Heart right ventricle (tissue), 16 donors: ENCODE data around the gene FAM120B. TPM values are rescaled to one million over a fixed set of nuclear protein-coding genes. Genes with fewer than 3 reads are reported as not detected.
A peak's percentile ranks its signal among the peaks of the same experiment; 100 is the strongest.

ENCODE experiments used
- ATAC-seq, 8 donors: fragments of 200-7000 bp; cut with Tn5 transposase; one replicate each; pipeline ENCODE4 v1.9.1; 2020; ENCODE audit warnings: mild to moderate bottlenecking in 8 of 8, moderate library complexity in 8 of 8, moderate number of reproducible peaks in 1 of 8
- DNase-seq, 2 donors: peaks; one replicate each; pipeline ENCODE4 v3.0.0-alpha.2; 2020
- H3K27ac ChIP-seq, 10 donors: fragments of 200-600 bp; sonication (generic) in 2 of 10; one replicate each; pipeline versions ENCODE4 v1.5.0 to v1.8.0; 2020 to 2022; ENCODE audit warnings: mild to moderate bottlenecking in 3 of 10
- H3K27me3 ChIP-seq, 7 donors: fragments of 200-600 bp; one replicate each; pipeline ENCODE4 v1.8.0; 2021 to 2022; ENCODE audit warnings: mild to moderate bottlenecking in 2 of 7
- H3K36me3 ChIP-seq, 9 donors: fragments of 200-600 bp; sonication (generic) in 1 of 9; one replicate each; pipeline versions ENCODE4 v1.5.0 to v1.8.0; 2020 to 2022; ENCODE audit warnings: mild to moderate bottlenecking in 2 of 9
- H3K4me1 ChIP-seq, 9 donors: fragments of 200-600 bp; sonication (generic) in 1 of 9; one replicate each; pipeline versions ENCODE4 v1.5.0 to v1.8.0; 2020 to 2022; ENCODE audit warnings: mild to moderate bottlenecking in 4 of 9
- H3K4me3 ChIP-seq, 10 donors: fragments of 200-600 bp; sonication (generic) in 2 of 10; one replicate each; pipeline versions ENCODE4 v1.5.0 to v1.8.0; 2020 to 2022; ENCODE audit warnings: mild to moderate bottlenecking in 7 of 10, moderate library complexity in 2 of 10
- H3K9me3 ChIP-seq, 11 donors: fragments of 200-600 bp in 10 of 11; sonication (generic) in 2 of 11; one replicate each; pipeline versions ENCODE4 v1.5.0 to v1.8.0; 2013 to 2022; ENCODE audit warnings: mild to moderate bottlenecking in 2 of 11, control low read depth in 1 of 11, moderate library complexity in 1 of 11
- WGBS, 2 donors: extraction: QIAGEN DNeasy Blood & Tissue Kit; methylation state at CpG; one replicate each; pipeline ENCODE4 v1.1.7; 2013; ENCODE audit warnings: inconsistent platforms in 1 of 2; 5-methylcytosine and 5-hydroxymethylcytosine counted together
- intact Hi-C, 10 donors: fragments of 100-400 bp; cut with DNase I; formaldehyde crosslinking; loops; one replicate each; pipeline versions ENCODE4 v1.11.1 to v1.14.2; 2022
- polyA plus RNA-seq, 2 donors: library from polyadenylated mRNA; stranded (reverse); fragments of 200-250 nt; gene quantifications; one replicate each; pipeline ENCODE4 v1.2.3, GENCODE V29; 2013
- total RNA-seq, 10 donors: library from RNA; stranded (reverse); fragmentation: NEBNext Ultra II Directional in 3 of 10; extraction: Animal tissue kit (Norgen Biotek cat#: 25700) in 3 of 10; gene quantifications; one replicate each; pipeline versions ENCODE4 v1.2.1 to v1.2.4, GENCODE V29; 2021 to 2023
- TF ChIP-seq, protein P1 (sequence below), 9 donors: fragments of 200-600 bp; sonication (generic) in 2 of 9; IDR thresholded peaks; one replicate each; pipeline versions ENCODE4 v1.5.0 to v1.8.0; 2021 to 2022; ENCODE audit warnings: antibody characterized with exemption in 9 of 9, mild to moderate bottlenecking in 5 of 9, moderate library complexity in 1 of 9
- donor health status: Arrhythmogenic right ventricular cardiomyopathy.
- donor health status: ischemic (EF 13 %, LVEDD 7.1; RV severe dilation, severe dysfunction).
- donor health status: healthy with polysubstance abuse.
- donor health status: DM: no; HTN: yes; CAD: no.
- donor health status: DM: no; HTN: no; CAD: no.
- donor health status: ischemic (EF 25% LVEDD 6.9; RV normal size, moderate dysfunction).
- donor health status: ischemic (EF 25% LVEDD 5.7; RV mildly dilated, moderate dysfunction).
- donor health status: healthy.
- donor health status: DM: yes; HTN: yes; CAD: no.
- donor health status: Ischemic cardiomyopathy.
- donor health status: ischemic (EF 35%, LVEDD 5.7; RV mildly dilated, moderate dysfunction).
- donor health status: nonischemic (EF 11% LVEDD 7.7; RV severe dilation, severe dysfunction).
- donor health status: DM: yes; HTN: yes; CAD: no.
- donor health status: PGD.
- donor health status: ischemic (EF 29% LVEDD 5.4; RV normal size, mild dysfunction).
- donor health status: nonischemic (EF 23%, LVEDD 6.1; RV moderate dilation, normal function).

FAM120B gene
- total and polyA plus RNA-seq, 12 donors, result 7.7 to 31.0 (median 23.9) TPM

DNA sequence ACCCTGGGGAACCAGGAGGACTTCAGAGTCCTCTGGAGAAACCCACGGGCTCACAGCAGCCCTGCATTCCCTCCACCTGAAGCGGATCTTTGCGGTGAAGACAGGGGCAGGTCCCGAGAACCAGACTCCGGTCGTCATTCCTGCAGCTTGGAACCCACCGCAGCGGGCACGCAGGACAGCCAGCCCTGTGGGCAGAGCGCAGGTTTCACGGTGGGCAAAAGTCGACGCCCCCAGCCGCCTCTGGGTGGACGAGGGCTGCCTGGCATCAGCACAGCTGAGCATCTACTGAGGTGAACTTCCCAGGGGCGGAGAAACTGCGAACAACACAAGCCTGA lies 128.2 kb downstream of the FAM120B start:
- WGBS, 2 donors, result 83 to 85% methylated on average over 17 of the region's 17 CpGs

DNA sequence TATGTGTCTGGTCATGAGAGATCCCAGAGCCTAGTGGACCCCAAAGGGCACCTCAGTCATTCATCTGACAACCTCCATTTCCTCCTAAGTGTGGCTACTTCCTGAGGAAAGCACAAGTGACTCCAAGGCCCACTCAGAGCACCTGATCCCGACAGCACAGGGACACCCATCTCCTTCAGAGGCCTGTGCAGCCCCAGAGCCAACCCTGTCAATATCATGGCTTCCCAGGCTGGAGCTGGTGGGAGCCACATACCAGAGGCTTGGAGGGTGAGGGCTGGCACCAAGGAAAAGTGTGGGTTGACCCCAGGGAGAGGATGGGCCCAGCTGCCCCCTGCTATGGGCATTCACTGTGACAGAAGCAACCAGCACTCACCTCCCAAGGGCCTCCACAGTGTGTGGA lies 129.2 kb downstream of the FAM120B start:
- Histone ChIP-seq H3K4me3 (no peak overlapping the region), H3K9me3 (peaks cover 0 to 21% (median 5%) of the 10 kb centered on the region in 11 donors), H3K36me3 (no peaks in the 10 kb centered on the region), H3K4me1 (peaks cover 4 to 19% (median 7%) of the 10 kb centered on the region in 9 donors), H3K27ac (no peak overlapping the region), H3K27me3 (peaks cover 0 to 8% (median 0%) of the 10 kb centered on the region in 7 donors)
- WGBS, 2 donors, result 40 to 85% methylated on average over 1 of the region's 1 CpG
- intact Hi-C loops, result no loop called here
- TF ChIP-seq, protein P1, sequence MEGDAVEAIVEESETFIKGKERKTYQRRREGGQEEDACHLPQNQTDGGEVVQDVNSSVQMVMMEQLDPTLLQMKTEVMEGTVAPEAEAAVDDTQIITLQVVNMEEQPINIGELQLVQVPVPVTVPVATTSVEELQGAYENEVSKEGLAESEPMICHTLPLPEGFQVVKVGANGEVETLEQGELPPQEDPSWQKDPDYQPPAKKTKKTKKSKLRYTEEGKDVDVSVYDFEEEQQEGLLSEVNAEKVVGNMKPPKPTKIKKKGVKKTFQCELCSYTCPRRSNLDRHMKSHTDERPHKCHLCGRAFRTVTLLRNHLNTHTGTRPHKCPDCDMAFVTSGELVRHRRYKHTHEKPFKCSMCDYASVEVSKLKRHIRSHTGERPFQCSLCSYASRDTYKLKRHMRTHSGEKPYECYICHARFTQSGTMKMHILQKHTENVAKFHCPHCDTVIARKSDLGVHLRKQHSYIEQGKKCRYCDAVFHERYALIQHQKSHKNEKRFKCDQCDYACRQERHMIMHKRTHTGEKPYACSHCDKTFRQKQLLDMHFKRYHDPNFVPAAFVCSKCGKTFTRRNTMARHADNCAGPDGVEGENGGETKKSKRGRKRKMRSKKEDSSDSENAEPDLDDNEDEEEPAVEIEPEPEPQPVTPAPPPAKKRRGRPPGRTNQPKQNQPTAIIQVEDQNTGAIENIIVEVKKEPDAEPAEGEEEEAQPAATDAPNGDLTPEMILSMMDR (IDR thresholded peaks at IDR 0.05), result no peak
- DNase-seq (no peak), ATAC-seq (no peak)

More for the DNA sequence above, 128.2 kb downstream of the FAM120B start:
- intact Hi-C loops, result no loop called here
- Histone ChIP-seq H3K36me3 (no peaks in the 10 kb centered on the region), H3K4me3 (no peak overlapping the region), H3K27me3 (peaks cover 0 to 8% (median 0%) of the 10 kb centered on the region in 7 donors), H3K4me1 (peaks cover 3 to 19% (median 7%) of the 10 kb centered on the region in 9 donors), H3K27ac (no peak overlapping the region), H3K9me3 (peaks cover 0 to 21% (median 5%) of the 10 kb centered on the region in 11 donors)
- DNase-seq, result no peak
- TF ChIP-seq, protein P1 (IDR thresholded peaks at IDR 0.05), result no peak
- no peak for ATAC-seq

DNA sequence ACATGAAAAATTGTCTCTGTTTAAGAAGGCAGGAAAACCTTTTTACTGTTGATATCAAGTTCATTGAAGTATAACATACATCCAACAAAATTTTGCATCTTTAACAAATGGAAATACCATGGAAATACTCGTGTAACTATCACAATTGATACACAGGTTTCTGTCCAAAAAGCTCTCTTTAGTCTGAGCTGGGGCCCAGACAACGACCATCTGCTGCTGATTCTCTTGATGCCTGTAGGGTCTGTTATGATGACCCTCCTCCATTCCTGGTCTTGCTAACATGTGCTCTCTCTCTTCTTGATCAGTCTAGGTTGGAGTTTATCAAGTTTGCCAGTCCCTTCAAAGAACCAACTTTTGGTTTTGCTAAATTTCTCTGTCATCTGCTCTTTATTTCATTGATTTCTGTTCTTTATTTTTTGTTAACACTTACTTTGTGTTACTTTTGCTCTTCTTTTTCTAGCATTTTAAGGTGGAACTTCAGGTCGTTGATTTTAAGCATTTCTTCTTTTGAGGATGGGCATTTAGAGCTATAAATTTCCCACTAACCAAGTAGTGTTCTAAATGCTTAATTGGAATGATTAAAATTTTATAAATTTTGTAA lies 129.8 kb downstream of the FAM120B start:
- no peak for ATAC-seq
- Histone ChIP-seq H3K9me3 (peaks cover 0 to 21% (median 5%) of the 10 kb centered on the region in 11 donors), H3K36me3 (no peaks in the 10 kb centered on the region), H3K27ac (no peak overlapping the region), H3K4me1 (peaks cover 4 to 19% (median 7%) of the 10 kb centered on the region in 9 donors), H3K27me3 (peaks cover 0 to 8% (median 0%) of the 10 kb centered on the region in 7 donors), H3K4me3 (no peak overlapping the region)
- TF ChIP-seq, protein P1 (IDR thresholded peaks at IDR 0.05), result no peak
- DNase-seq, result no peak
- 82 to 85% methylated on average over 3 of the region's 3 CpGs for WGBS, 2 donors
- intact Hi-C loops, result no loop called here

DNA sequence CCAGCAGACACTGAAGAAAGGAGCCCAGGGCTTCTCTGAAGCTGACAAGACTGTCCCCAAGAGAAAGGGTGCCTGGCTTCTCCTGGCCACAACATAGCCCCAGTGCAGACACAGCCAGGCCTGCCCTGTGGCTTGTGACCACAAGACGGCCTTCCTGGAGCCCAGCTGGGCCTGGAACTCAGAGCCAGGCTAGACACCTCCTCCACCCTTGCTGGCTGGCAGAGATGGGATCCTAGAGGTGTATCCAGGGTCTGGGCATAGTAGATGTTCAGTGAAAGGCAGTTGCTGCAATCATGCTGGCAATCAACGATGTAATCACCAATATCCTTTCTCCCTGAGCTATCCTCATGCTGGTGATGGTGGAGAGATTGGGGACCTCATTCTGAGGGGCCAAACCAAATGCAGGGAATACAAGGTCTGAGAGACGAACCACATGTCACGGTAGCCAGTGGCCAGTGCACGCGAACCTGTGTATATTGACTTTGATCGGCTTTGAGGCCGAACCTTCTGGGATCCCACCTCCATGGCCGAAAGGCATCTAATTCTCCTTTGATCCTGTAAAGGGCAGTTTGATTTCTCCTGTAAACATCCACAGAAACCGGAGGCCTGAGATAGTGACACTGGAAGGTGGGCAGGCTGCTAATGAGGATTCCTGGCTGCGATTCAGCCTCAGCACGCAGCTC lies 131.3 kb downstream of the FAM120B start:
- Histone ChIP-seq H3K27me3 (peaks cover 0 to 8% (median 0%) of the 10 kb centered on the region in 7 donors), H3K4me1 (peaks cover 4 to 19% (median 7%) of the 10 kb centered on the region in 9 donors), H3K4me3 (peak overlapping the region in 7 of 10 donors; percentile 14 to 47 (median 28)), H3K27ac (peak overlapping the region in 1 of 10 donors; percentile 50), H3K36me3 (no peaks in the 10 kb centered on the region), H3K9me3 (peaks cover 0 to 21% (median 5%) of the 10 kb centered on the region in 11 donors)
- 69 to 72% methylated on average over 12 of the region's 12 CpGs for WGBS, 2 donors
- ATAC-seq (no peak), DNase-seq (no peak)
- intact Hi-C loops, result no loop called here
- TF ChIP-seq, protein P1 (IDR thresholded peaks at IDR 0.05), result no peak
